H9 (cell line): ENCODE data around the gene CORO7. TPM values are rescaled to one million over a fixed set of nuclear protein-coding genes. Genes with fewer than 3 reads are reported as not detected.

Source experiments
- DNase-seq: peaks from one replicate; pipeline ENCODE4 v3.0.0-alpha.2; 2017
- H2AFZ ChIP-seq: one replicate; pipeline ENCODE4 v1.6.1; 2013; ENCODE audit warnings: mild to moderate bottlenecking, low read length, control low read depth, moderate library complexity
- H2AK5ac ChIP-seq: 2 replicates; pipeline ENCODE4 v1.6.1; 2013; ENCODE audit warnings: low read length, control low read depth, mixed read lengths; ENCODE audit not compliant: insufficient read length
- H2BK120ac ChIP-seq: one replicate; pipeline ENCODE4 v1.6.1; 2013; ENCODE audit warnings: low read depth, mild to moderate bottlenecking, low read length, control low read depth, inconsistent platforms; ENCODE audit not compliant: poor library complexity, severe bottlenecking
- H2BK12ac ChIP-seq: 2 replicates; pipeline ENCODE4 v1.6.1; 2013; ENCODE audit warnings: low read length, control low read depth, mixed read lengths, low read depth; ENCODE audit not compliant: insufficient read length
- H2BK15ac ChIP-seq: 2 replicates; pipeline ENCODE4 v1.6.1; 2013; ENCODE audit warnings: low read depth, low read length, control low read depth
- H2BK20ac ChIP-seq: one replicate; pipeline ENCODE4 v1.6.1; 2013; ENCODE audit warnings: low read depth, mild to moderate bottlenecking, low read length, control low read depth, inconsistent platforms; ENCODE audit not compliant: poor library complexity, severe bottlenecking
- H2BK5ac ChIP-seq: 2 replicates; pipeline ENCODE4 v1.6.1; 2013; ENCODE audit warnings: low read length, control low read depth, mixed read lengths; ENCODE audit not compliant: insufficient read length
- H3K14ac ChIP-seq: 2 replicates; pipeline ENCODE4 v1.6.1; 2013; ENCODE audit warnings: low read length, control low read depth; ENCODE audit not compliant: insufficient read depth
- H3K18ac ChIP-seq: 2 replicates; pipeline ENCODE4 v1.6.1; 2013; ENCODE audit warnings: low read depth, mild to moderate bottlenecking, mixed read lengths, low read length, control low read depth; ENCODE audit not compliant: insufficient read length
- H3K23ac ChIP-seq: 2 replicates; pipeline ENCODE4 v1.6.1; 2013; ENCODE audit warnings: low read length, control low read depth, mixed read lengths, low read depth; ENCODE audit not compliant: insufficient read length
- H3K23me2 ChIP-seq: 2 replicates; pipeline ENCODE4 v1.6.1; 2013; ENCODE audit warnings: low read depth, mild to moderate bottlenecking, mixed read lengths, low read length, control low read depth; ENCODE audit not compliant: insufficient read length, poor library complexity, severe bottlenecking
- H3K27ac ChIP-seq: 2 replicates; pipeline ENCODE4 v1.5.1; 2013; ENCODE audit warnings: low read length, control low read depth, mixed read lengths, low read depth; ENCODE audit not compliant: insufficient read length
- H3K27me3 ChIP-seq: 2 replicates; pipeline ENCODE4 v1.6.1; 2013; ENCODE audit warnings: low read length, control low read depth, inconsistent platforms; ENCODE audit not compliant: insufficient read depth
- H3K4ac ChIP-seq: 2 replicates; pipeline ENCODE4 v1.6.1; 2013; ENCODE audit warnings: low read depth, mild to moderate bottlenecking, control low read depth, inconsistent platforms, low read length, moderate library complexity
- H3K4me1 ChIP-seq: 2 replicates; pipeline ENCODE4 v1.6.1; 2013; ENCODE audit warnings: low read length, control low read depth, inconsistent platforms; ENCODE audit not compliant: insufficient read depth
- H3K4me2 ChIP-seq: 2 replicates; pipeline ENCODE4 v1.6.1; 2013; ENCODE audit warnings: low read length, control low read depth, mixed read lengths; ENCODE audit not compliant: insufficient read length, insufficient read depth
- H3K56ac ChIP-seq: 2 replicates; pipeline ENCODE4 v1.6.1; 2013; ENCODE audit warnings: low read depth, mild to moderate bottlenecking, mixed read lengths, low read length, control low read depth; ENCODE audit not compliant: insufficient read length
- H3K79me1 ChIP-seq: 2 replicates; pipeline ENCODE4 v1.6.1; 2013; ENCODE audit warnings: low read depth, mild to moderate bottlenecking, moderate library complexity, low read length, control low read depth, inconsistent platforms; ENCODE audit not compliant: insufficient read depth, poor library complexity, severe bottlenecking
- H3K79me2 ChIP-seq: 2 replicates; pipeline ENCODE4 v1.6.1; 2013; ENCODE audit warnings: low read length, control low read depth, inconsistent platforms; ENCODE audit not compliant: insufficient read depth
- H3K9ac ChIP-seq: 2 replicates; pipeline ENCODE4 v1.6.1; 2013; ENCODE audit warnings: low read length, control low read depth, mixed read lengths; ENCODE audit not compliant: insufficient read length; ENCODE audit errors: extremely low read depth
- H3K9me3 ChIP-seq: one replicate; pipeline ENCODE4 v1.6.1; 2013; ENCODE audit warnings: low read depth, low read length, inconsistent platforms; ENCODE audit not compliant: control insufficient read depth
- H3T11ph ChIP-seq: one replicate; pipeline ENCODE4 v1.6.1; 2013; ENCODE audit warnings: mild to moderate bottlenecking, low read length, control low read depth, inconsistent platforms
- H4K20me1 ChIP-seq: one replicate; pipeline ENCODE4 v1.6.1; 2013; ENCODE audit not compliant: control insufficient read depth, insufficient read length, insufficient read depth
- H4K5ac ChIP-seq: 2 replicates; pipeline ENCODE4 v1.6.1; 2013; ENCODE audit warnings: low read depth, mild to moderate bottlenecking, mixed read lengths, low read length, control low read depth; ENCODE audit not compliant: insufficient read length
- H4K8ac ChIP-seq: replicated peaks from 2 replicates; pipeline ENCODE4 v1.6.1; 2013; ENCODE audit warnings: low read length, control low read depth, mixed read lengths, low read depth; ENCODE audit not compliant: insufficient read length
- H4K91ac ChIP-seq: 2 replicates; pipeline ENCODE4 v1.6.1; 2013; ENCODE audit warnings: low read depth, mild to moderate bottlenecking, moderate library complexity, mixed read lengths, low read length, control low read depth; ENCODE audit not compliant: insufficient read length
- H3K27ac Mint-ChIP-seq, 3 experiments: 2 replicates in 2 of 3; 3 replicates in 1 of 3; pipeline ENCODE4 v1.8.0; 2020 to 2021; ENCODE audit warnings: mixed read lengths in 3 of 3, mild to moderate bottlenecking in 1 of 3, moderate library complexity in 1 of 3
- H3K27me3 Mint-ChIP-seq: 2 replicates; pipeline ENCODE4 v1.8.0; 2021; ENCODE audit warnings: low read depth, mild to moderate bottlenecking, moderate library complexity, mixed read lengths
- H3K36me3 Mint-ChIP-seq, 3 experiments: 2 replicates in 2 of 3; 3 replicates in 1 of 3; pipeline ENCODE4 v1.8.0; 2020 to 2021; ENCODE audit warnings: low read depth in 3 of 3, mixed read lengths in 3 of 3; ENCODE audit not compliant: insufficient read depth in 1 of 3
- H3K4me1 Mint-ChIP-seq, 2 experiments: 2 replicates each; pipeline ENCODE4 v1.8.0; 2020; ENCODE audit warnings: mixed read lengths in 2 of 2
- H3K4me3 Mint-ChIP-seq, 2 experiments: 2 replicates in 1 of 2; 3 replicates in 1 of 2; pipeline ENCODE4 v1.8.0; 2020 to 2021; ENCODE audit warnings: mild to moderate bottlenecking in 2 of 2, mixed read lengths in 2 of 2, moderate library complexity in 1 of 2
- H3K9me3 Mint-ChIP-seq, 2 experiments: 2 replicates in 1 of 2; 3 replicates in 1 of 2; pipeline ENCODE4 v1.8.0; 2020; ENCODE audit warnings: mild to moderate bottlenecking in 2 of 2, mixed read lengths in 2 of 2, moderate library complexity in 1 of 2
- CTCF ChIP-seq: fragments of 200-600 bp; sonication (generic); conservative IDR thresholded peaks from 3 replicates; pipeline ENCODE4 v1.8.0; 2021; ENCODE audit warnings: antibody characterized with exemption, mild to moderate bottlenecking
- WGBS: extraction: QIAGEN DNeasy Blood & Tissue Kit; methylation state at CpG from one replicate; pipeline ENCODE4 v1.1.7; 2013; ENCODE audit warnings: missing lambda C conversion rate, low lambda C conversion rate, mixed read lengths; ENCODE audit not compliant: insufficient read length; ENCODE audit errors: extremely low coverage; 5-methylcytosine and 5-hydroxymethylcytosine counted together
- total RNA-seq: library from RNA; stranded (reverse); gene quantifications from 2 replicates; pipeline ENCODE4 v1.2.1, GENCODE V29; 2021

Gene CORO7
- total RNA-seq, 1 experiment from 2014 or later: 38.4 TPM

GRCh38 chr16:4385789-4386450, 30.5 kb downstream of the CORO7 start:
- Histone ChIP-seq H2AK5ac (no peak overlapping the region), H3K79me2 (no peaks in the 10 kb centered on the region), H3T11ph (no peak overlapping the region), H4K20me1 (no peaks in the 10 kb centered on the region), H3K18ac (no peak overlapping the region), H3K4me1 (no peaks in the 10 kb centered on the region; the same call in 1 of the 2 replicates), H3K4ac (no peak overlapping the region), H3K27me3 (no peaks in the 10 kb centered on the region), H2BK120ac (no peak overlapping the region), H2BK20ac (no peak overlapping the region), H3K23me2 (no peaks in the 10 kb centered on the region), H4K91ac (no peak overlapping the region), H2BK12ac (no peak overlapping the region), H2BK15ac (no peak overlapping the region), H4K5ac (no peak overlapping the region), H2BK5ac (no peak overlapping the region), H4K8ac (no peak overlapping the region), H3K56ac (no peak overlapping the region), H3K9me3 (no peaks in the 10 kb centered on the region), H3K79me1 (no peaks in the 10 kb centered on the region), H3K9ac (no peak overlapping the region), H3K27ac (no peak overlapping the region), H3K14ac (no peak overlapping the region; the same call in 1 of the 2 replicates), H3K4me2 (no peak overlapping the region), H3K23ac (no peak overlapping the region), H2AFZ (no peak overlapping the region)
- Mint-ChIP-seq H3K36me3 (peaks cover 0 to 6% (median 2%) of the 10 kb centered on the region in 3 experiments; a peak in 4 of 7 replicates), H3K27me3 (no peaks in the 10 kb centered on the region), H3K4me3 (no peak overlapping the region), H3K4me1 (peaks cover 21 to 22% of the 10 kb centered on the region in 2 experiments), H3K9me3 (no peaks in the 10 kb centered on the region), H3K27ac (peak overlapping the region in 2 of 3 experiments; percentile 76 to 84; a peak in 2 of 7 replicates)
- no peak for DNase-seq
- TF ChIP-seq CTCF: no peak
- WGBS: no CpG with 5 or more reads among the region's 11 CpGs
